ENCODE measurements around the gene PTCSC3. TPM values are rescaled to one million over a fixed set of nuclear protein-coding genes. Genes with fewer than 3 reads are reported as not detected.
A peak's percentile ranks its signal among the peaks of the same experiment; 100 is the strongest.

Gene PTCSC3
- polyA plus RNA-seq, 3 donors, result not detected

DNA sequence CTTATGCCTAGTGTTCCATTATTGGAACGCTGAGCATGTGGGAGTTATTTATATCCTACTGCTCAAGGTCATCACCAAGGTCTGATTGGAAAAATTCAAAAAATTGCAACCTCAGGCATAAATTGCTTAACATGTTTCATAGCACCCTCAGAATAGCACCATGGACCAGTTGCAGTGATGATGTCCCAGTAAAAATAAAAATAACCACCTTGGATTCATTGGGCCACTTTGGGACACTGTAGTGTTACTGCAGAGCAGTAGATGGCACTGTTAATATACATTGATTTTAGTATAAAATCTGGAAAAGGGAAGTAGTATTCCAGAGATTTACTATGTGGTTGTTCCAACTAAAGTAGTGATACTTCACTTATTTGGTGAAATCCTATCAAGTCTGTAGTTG lies 31.0 kb upstream of the PTCSC3 start:
- no CpG with 5 or more reads among the region's 1 CpG for WGBS (ENCODE audit: insufficient coverage)
- no peaks in the 10 kb centered on the region for H3K4me1 Mint-ChIP-seq
- H3K36me3 ChIP-seq (replicated peaks in 1 of 2; ENCODE audit: control insufficient read depth in 1 of 2, insufficient read depth in 2 of 2, low read length in 2 of 2), result no peaks in the 10 kb centered on the region
- H3K9me3 ChIP-seq (replicated peaks in 1 of 2; ENCODE audit: control insufficient read depth in 1 of 2, insufficient read depth in 1 of 2, low read length in 2 of 2), result no peaks in the 10 kb centered on the region
- DNase-seq, result peak in 1 of 3 donors; percentile 4
- H3K4me1 ChIP-seq (ENCODE audit: control insufficient read depth in 1 of 2, insufficient read depth in 2 of 2, low read length in 2 of 2), result no peaks in the 10 kb centered on the region
- no peaks in the 10 kb centered on the region for H4K20me1 ChIP-seq (ENCODE audit: insufficient read depth, low read length)
- H3K79me2 ChIP-seq (ENCODE audit: insufficient read depth, low read length), result no peaks in the 10 kb centered on the region
- H3K36me3 Mint-ChIP-seq, result no peaks in the 10 kb centered on the region
- H3K4me2 ChIP-seq (replicated peaks; ENCODE audit: extremely low read depth, low read length, poor library complexity, severe bottlenecking), result no peak overlapping the region
- H2AFZ ChIP-seq (ENCODE audit: insufficient read depth, low read depth, low read length, poor library complexity, severe bottlenecking), result no peak overlapping the region
- no peak overlapping the region for H3K9ac ChIP-seq (ENCODE audit: insufficient read depth, low read length, poor library complexity, severe bottlenecking)
- H3K27me3 Mint-ChIP-seq (ENCODE audit: low read depth in 3 of 3), result peaks cover 1 to 10% (median 2%) of the 10 kb centered on the region in 3 donors
- H3K27ac Mint-ChIP-seq, result no peak overlapping the region
- no peak overlapping the region for H3K27ac ChIP-seq (ENCODE audit: low read depth in 1 of 2, low read length in 2 of 2)
- TF ChIP-seq, protein P1, sequence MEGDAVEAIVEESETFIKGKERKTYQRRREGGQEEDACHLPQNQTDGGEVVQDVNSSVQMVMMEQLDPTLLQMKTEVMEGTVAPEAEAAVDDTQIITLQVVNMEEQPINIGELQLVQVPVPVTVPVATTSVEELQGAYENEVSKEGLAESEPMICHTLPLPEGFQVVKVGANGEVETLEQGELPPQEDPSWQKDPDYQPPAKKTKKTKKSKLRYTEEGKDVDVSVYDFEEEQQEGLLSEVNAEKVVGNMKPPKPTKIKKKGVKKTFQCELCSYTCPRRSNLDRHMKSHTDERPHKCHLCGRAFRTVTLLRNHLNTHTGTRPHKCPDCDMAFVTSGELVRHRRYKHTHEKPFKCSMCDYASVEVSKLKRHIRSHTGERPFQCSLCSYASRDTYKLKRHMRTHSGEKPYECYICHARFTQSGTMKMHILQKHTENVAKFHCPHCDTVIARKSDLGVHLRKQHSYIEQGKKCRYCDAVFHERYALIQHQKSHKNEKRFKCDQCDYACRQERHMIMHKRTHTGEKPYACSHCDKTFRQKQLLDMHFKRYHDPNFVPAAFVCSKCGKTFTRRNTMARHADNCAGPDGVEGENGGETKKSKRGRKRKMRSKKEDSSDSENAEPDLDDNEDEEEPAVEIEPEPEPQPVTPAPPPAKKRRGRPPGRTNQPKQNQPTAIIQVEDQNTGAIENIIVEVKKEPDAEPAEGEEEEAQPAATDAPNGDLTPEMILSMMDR (IDR thresholded peaks at IDR 0.05), result peak; percentile 29
- H3K9me3 Mint-ChIP-seq, result peaks cover 0 to 2% (median 0%) of the 10 kb centered on the region in 7 donors
- H3K27me3 ChIP-seq (ENCODE audit: control insufficient read depth in 2 of 2, insufficient read depth in 2 of 2, low read length in 2 of 2), result peaks cover 0 to 3% of the 10 kb centered on the region in 2 donors
- no peak overlapping the region for H3K4me3 ChIP-seq (replicated peaks in 1 of 3; ENCODE audit: low read depth in 2 of 3, low read length in 3 of 3)
- no peak overlapping the region for H3K4me3 Mint-ChIP-seq
- intact Hi-C loops (cut with micrococcal nuclease), result no loop called here

- Histone ChIP-seq H3K9me3 (replicated peaks in 1 of 2; ENCODE audit: control insufficient read depth in 1 of 2, insufficient read depth in 1 of 2, low read length in 2 of 2) (no peaks in the 10 kb centered on the region), H3K9ac (ENCODE audit: insufficient read depth, low read length, poor library complexity, severe bottlenecking) (no peak overlapping the region), H3K4me1 (ENCODE audit: control insufficient read depth in 1 of 2, insufficient read depth in 2 of 2, low read length in 2 of 2) (no peaks in the 10 kb centered on the region), H3K36me3 (replicated peaks in 1 of 2; ENCODE audit: control insufficient read depth in 1 of 2, insufficient read depth in 2 of 2, low read length in 2 of 2) (no peaks in the 10 kb centered on the region), H2AFZ (ENCODE audit: insufficient read depth, low read depth, low read length, poor library complexity, severe bottlenecking) (no peak overlapping the region), H4K20me1 (ENCODE audit: insufficient read depth, low read length) (no peaks in the 10 kb centered on the region), H3K27ac (ENCODE audit: low read depth in 1 of 2, low read length in 2 of 2) (no peak overlapping the region), H3K4me3 (replicated peaks in 1 of 3; ENCODE audit: low read depth in 2 of 3, low read length in 3 of 3) (no peak overlapping the region), H3K27me3 (ENCODE audit: control insufficient read depth in 2 of 2, insufficient read depth in 2 of 2, low read length in 2 of 2) (peaks cover 0 to 2% of the 10 kb centered on the region in 2 donors), H3K79me2 (ENCODE audit: insufficient read depth, low read length) (no peaks in the 10 kb centered on the region), H3K4me2 (replicated peaks; ENCODE audit: extremely low read depth, low read length, poor library complexity, severe bottlenecking) (no peak overlapping the region)
- TF ChIP-seq, protein P1 (IDR thresholded peaks at IDR 0.05), result no peak
- no peak overlapping the region for H3K27ac Mint-ChIP-seq
- H3K36me3 Mint-ChIP-seq, result no peaks in the 10 kb centered on the region
- H3K27me3 Mint-ChIP-seq (ENCODE audit: low read depth in 3 of 3), result peaks cover 1 to 7% (median 2%) of the 10 kb centered on the region in 3 donors
- H3K9me3 Mint-ChIP-seq, result peaks cover 0 to 2% (median 0%) of the 10 kb centered on the region in 7 donors
- intact Hi-C loops (cut with micrococcal nuclease), result no loop called here
- H3K4me1 Mint-ChIP-seq, result no peaks in the 10 kb centered on the region
- DNase-seq, result no peak
- WGBS (ENCODE audit: insufficient coverage), result 63% methylated on average over 3 of the region's 4 CpGs
- H3K4me3 Mint-ChIP-seq, result no peak overlapping the region
Measured at GRCh38 chr14:36204461-36205073, 28.0 kb upstream of the PTCSC3 start.
